ENCODE results near the gene LRRC27.

LRRC27 gene

GRCh38 chr10:132414402-132415016 lies 82.5 kb downstream of the LRRC27 start:
- DNase-seq (ENCODE audit: low read depth): no peak

DNA sequence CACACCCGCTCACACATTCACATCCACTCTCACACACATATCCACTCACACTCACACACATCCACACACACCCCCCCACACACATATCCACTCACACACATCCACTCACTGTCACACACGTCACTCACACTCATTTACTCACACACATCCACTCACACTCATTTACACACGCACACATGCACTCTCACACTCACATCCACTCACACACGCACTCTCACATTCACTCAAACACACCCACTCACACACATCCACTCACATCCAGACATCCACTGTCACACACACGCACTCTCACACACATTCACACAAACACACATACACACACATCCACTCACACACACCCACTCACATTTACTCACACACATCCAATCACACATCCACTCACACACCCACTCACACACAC lies 83.3 kb downstream of the LRRC27 start:
- DNase-seq (ENCODE audit: low read depth): no peak

DNA sequence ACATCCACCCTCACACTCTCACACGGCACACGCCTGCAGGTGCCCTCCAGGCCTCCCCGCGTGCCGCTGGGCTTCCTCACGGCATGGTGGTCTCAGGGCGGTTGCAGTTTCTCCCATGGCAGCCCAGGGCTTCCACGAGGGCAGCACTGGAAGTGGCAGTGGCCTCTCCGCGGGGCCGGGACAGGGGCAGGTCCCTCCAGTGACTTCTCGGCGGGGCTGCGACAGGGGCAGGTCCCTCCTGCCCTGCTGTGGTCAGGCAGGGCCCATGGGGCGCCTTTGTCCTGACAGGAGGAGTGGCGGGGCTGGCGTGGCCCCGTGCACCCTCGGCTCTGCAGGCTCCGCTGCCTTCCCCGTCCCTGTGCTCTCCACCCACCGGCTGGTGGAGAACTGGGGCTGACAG lies 84.0 kb downstream of the LRRC27 start:
- no peak for DNase-seq (ENCODE audit: low read depth)

- no peak for DNase-seq (ENCODE audit: low read depth)
Measured at GRCh38 chr10:132416566-132417256, 84.7 kb downstream of the LRRC27 start.

GRCh38 chr10:132417257-132417910 lies 85.4 kb downstream of the LRRC27 start:
- DNase-seq (ENCODE audit: low read depth): no peak

GRCh38 chr10:132417957-132418441 lies 86.0 kb downstream of the LRRC27 start:
- DNase-seq (ENCODE audit: low read depth): no peak

DNA sequence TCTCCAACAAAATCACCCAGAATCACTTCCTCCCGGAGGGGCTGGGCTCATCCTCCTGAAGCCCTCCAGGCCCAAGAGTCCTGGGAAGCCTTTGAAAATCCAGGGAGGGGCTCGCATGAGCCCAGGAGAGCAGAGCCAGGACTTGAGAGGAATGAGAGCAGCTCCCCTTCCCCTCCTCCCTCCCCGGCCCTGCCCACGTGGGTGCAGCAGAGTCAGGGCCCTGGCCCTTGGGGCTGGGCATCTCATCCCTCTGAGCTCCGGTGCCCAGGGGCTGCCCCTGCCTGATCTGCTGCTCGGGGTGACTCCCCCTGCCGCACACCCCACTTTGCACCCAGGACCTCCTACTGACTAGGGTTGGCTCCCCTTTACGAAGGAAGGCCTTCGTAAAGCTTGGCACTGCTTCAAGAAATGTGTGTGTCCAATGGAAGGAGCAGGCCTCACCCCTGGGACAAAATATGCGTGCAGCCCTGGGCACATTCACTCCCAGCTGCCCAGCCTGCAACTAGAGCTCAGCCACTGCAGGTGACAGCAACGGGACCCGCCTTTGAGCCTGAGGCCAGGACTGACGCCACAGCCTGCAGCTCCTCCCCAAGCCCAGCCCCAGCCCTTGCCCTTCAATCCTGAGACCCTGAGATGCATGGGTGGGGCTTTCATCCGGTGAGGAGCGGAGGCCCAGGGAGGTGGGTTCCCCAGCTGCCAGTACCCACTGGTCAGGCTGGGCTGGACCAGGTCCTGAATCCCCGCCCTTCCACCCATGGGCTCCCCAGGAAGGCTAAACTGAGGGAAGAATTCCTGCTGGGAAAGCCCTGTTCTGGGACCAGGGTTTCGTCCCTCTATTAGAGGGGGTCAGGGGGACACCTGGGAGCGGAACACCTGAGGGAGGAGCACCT lies 86.8 kb downstream of the LRRC27 start:
- DNase-seq (ENCODE audit: low read depth): no peak

DNA sequence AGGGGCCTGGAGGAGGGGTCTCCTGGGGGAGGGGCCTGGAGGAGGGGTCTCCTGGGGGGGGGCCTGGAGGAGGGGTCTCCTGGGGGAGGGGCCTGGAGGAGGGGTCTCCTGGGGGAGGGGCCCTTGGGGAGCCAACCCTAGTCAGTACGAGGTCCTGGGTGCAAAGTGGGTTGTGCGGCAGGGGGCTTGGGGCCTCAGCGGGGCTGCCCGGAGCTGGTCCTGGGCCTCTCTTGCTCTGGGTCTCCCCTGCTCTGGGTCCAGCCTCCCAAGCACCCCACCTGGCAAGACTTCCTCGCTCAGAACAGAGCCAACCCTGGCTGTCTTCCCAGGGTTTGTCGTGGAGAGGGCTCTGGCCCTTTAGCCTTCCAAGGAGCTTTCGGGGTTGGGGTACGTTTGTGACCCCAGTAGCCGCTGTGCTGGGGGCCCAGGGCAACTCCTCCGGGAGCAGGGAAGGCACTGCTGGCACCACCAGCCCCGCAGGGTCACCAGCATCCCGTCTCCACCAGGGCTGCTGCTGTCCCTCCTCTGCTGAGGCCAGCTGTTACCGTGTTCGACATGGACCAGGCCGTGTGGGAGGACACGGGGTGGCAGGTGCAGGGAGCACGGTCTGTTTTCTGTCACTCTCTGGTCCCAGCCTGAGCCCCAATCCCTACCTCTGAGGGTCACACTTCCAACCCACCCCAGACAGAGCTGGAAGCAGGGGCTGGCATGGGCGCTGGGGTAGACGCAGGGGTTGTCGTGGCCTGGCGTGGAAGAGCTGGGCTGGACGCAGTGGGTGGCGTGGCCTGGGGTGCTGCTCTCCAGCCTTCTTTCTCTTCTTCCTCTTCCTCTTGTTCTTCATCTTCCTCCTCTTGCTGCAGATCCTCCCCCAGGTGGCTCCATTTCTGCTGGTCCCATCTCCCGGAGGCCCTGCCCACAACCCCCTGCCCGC lies 87.8 kb downstream of the LRRC27 start:
- DNase-seq (ENCODE audit: low read depth): no peak

GRCh38 chr10:132420469-132420980 lies 88.5 kb downstream of the LRRC27 start:
- DNase-seq (ENCODE audit: low read depth): no peak

GRCh38 chr10:132420981-132421846 lies 89.2 kb downstream of the LRRC27 start:
- DNase-seq (ENCODE audit: low read depth): no peak

GRCh38 chr10:132421847-132422751 lies 90.1 kb downstream of the LRRC27 start:
- DNase-seq (ENCODE audit: low read depth): no peak

GRCh38 chr10:132422903-132423825 lies 91.2 kb downstream of the LRRC27 start:
- DNase-seq (ENCODE audit: low read depth): no peak

- no peak for DNase-seq (ENCODE audit: low read depth)
Measured at GRCh38 chr10:132423966-132424861, 92.2 kb downstream of the LRRC27 start.

DNA sequence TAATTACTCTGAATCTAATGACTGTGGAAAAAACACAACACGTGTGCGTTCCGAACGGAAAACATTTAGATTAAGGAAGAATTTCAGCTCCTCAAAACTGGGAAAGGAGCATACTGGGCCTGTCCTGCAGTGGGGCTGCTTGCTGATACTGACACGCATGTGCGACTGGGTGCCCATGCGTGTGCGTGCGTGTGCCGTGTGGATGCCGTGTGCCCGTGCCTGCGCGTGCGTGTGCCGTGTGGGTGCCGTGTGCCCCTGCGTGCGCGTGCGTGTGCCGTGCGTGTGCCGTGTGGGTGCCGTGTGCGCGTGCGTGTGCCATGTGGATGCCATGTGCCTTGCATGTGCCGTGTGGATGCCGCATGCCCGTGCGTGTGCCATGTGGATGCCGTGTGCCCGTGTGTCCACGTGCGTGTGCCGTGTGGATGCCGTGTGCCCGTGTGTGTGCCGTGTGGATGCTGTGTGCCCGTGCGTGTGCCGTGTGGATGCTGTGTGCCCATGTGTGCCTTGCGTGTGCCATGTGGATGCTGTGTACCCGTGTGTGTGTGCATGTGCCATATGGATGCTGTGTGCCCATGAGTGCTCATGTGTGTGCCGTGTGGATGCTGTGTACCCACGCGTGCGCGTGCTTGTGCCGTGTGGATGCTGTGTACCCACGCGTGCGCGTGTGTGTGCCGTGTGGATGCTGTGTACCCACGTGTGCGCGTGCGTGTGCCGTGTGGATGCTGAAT lies 93.2 kb downstream of the LRRC27 start:
- no peak for DNase-seq (ENCODE audit: low read depth)

- no peak for DNase-seq (ENCODE audit: low read depth)
Measured at GRCh38 chr10:132425757-132426155, 93.8 kb downstream of the LRRC27 start.
